Colonic mucosa (tissue), 4 donors: Measurements from ENCODE around the gene CCL24. TPM values are rescaled to one million over a fixed set of nuclear protein-coding genes. Genes with fewer than 3 reads are reported as not detected.
"Not testable (repeated sequence)": the region's sequence is repeated elsewhere in the genome, so short reads cannot be mapped to it uniquely, and the experiment has no call there.

Experiments used
- DNase-seq: peaks from one replicate; pipeline ENCODE4 v3.0.0-alpha.2; 2020
- H3K27ac ChIP-seq: fragments of 200-600 bp; one replicate; pipeline ENCODE4 v1.8.0; 2021
- H3K27me3 ChIP-seq: fragments of 200-600 bp; one replicate; pipeline ENCODE4 v1.8.0; 2021
- H3K36me3 ChIP-seq: fragments of 200-600 bp; one replicate; pipeline ENCODE4 v1.8.0; 2021
- H3K4me1 ChIP-seq: fragments of 200-600 bp; one replicate; pipeline ENCODE4 v1.8.0; 2021; ENCODE audit warnings: mild to moderate bottlenecking
- H3K4me3 ChIP-seq: fragments of 200-600 bp; one replicate; pipeline ENCODE4 v1.8.0; 2021
- H3K9ac ChIP-seq, 2 donors: one replicate each; pipeline ENCODE4 v1.7.0; 2013; ENCODE audit warnings: control low read depth in 2 of 2, low read depth in 2 of 2, low read length in 2 of 2
- H3K9me3 ChIP-seq: fragments of 200-600 bp; one replicate; pipeline ENCODE4 v1.8.0; 2021
- CTCF ChIP-seq: fragments of 200-600 bp; IDR thresholded peaks from one replicate; pipeline ENCODE4 v1.8.0; 2022; ENCODE audit warnings: antibody characterized with exemption, mild to moderate bottlenecking
- intact Hi-C: fragments of 100-400 bp; cut with DNase I; formaldehyde crosslinking; loops from one replicate; pipeline ENCODE4 v1.14.1; 2022
- total RNA-seq, 2 donors: library from RNA; stranded (reverse); fragmentation: NEBNext Ultra II Directional in 1 of 2; extraction: Animal tissue kit (Norgen Biotek cat#: 25700) in 1 of 2; gene quantifications; one replicate each; pipeline ENCODE4 v1.2.1, GENCODE V29; 2021
- donor health status: healthy.
- donor health status: DM: no; HTN: no; CAD: no.
- donor health status: DM: no; HTN: no; CAD: no.

The CCL24 gene
- total RNA-seq, 2 donors from 2014 or later: 15.7 to 18.4 TPM

- Histone ChIP-seq H3K4me3 (no peak overlapping the region), H3K36me3 (no peaks in the 10 kb centered on the region), H3K9ac (no peak overlapping the region), H3K4me1 (no peaks in the 10 kb centered on the region), H3K9me3 (no peaks in the 10 kb centered on the region), H3K27me3 (no peaks in the 10 kb centered on the region), H3K27ac (no peak overlapping the region)
- intact Hi-C loops: no loop called here
- DNase-seq: no peak
- no peak for TF ChIP-seq CTCF
These were observed 36.6 kb upstream of the CCL24 start for GRCh38 chr7:75850235-75850634.

GRCh38 chr7:75849573-75849972 is 36.0 kb upstream of the CCL24 start:
- Histone ChIP-seq H3K36me3 (no peaks in the 10 kb centered on the region), H3K9ac (no peak overlapping the region), H3K27ac (no peak overlapping the region), H3K4me3 (no peak overlapping the region), H3K27me3 (no peaks in the 10 kb centered on the region), H3K9me3 (no peaks in the 10 kb centered on the region), H3K4me1 (no peaks in the 10 kb centered on the region)
- intact Hi-C loops: no loop called here
- no peak for DNase-seq
- TF ChIP-seq CTCF: no peak

- Histone ChIP-seq H3K9ac (no peak overlapping the region), H3K27me3 (no peaks in the 10 kb centered on the region), H3K4me1 (no peaks in the 10 kb centered on the region), H3K4me3 (no peak overlapping the region), H3K36me3 (no peaks in the 10 kb centered on the region), H3K27ac (no peak overlapping the region), H3K9me3 (no peaks in the 10 kb centered on the region)
- DNase-seq: no peak
- TF ChIP-seq CTCF: no peak
- intact Hi-C loops: no loop called here
These were observed 34.1 kb upstream of the CCL24 start for GRCh38 chr7:75847707-75848106.

GRCh38 chr7:75845132-75845531 is 31.5 kb upstream of the CCL24 start:
- H3K9ac ChIP-seq, H3K27ac ChIP-seq, H3K36me3 ChIP-seq, intact Hi-C loops, H3K4me1 ChIP-seq, H3K27me3 ChIP-seq, H3K4me3 ChIP-seq, DNase-seq, H3K9me3 ChIP-seq: not testable (repeated sequence)

- TF ChIP-seq CTCF: no peak
- intact Hi-C loops: no loop called here
These were observed 30.6 kb upstream of the CCL24 start for GRCh38 chr7:75844158-75844557.

GRCh38 chr7:75843613-75844116 is 30.1 kb upstream of the CCL24 start:
- no peak for DNase-seq
- no peak overlapping the region for H3K9ac ChIP-seq
- TF ChIP-seq CTCF: no peak
- no peaks in the 10 kb centered on the region for H3K4me1 ChIP-seq
- H3K4me3 ChIP-seq: no peak overlapping the region
- intact Hi-C loops: no loop called here
- H3K9me3 ChIP-seq: no peaks in the 10 kb centered on the region
- H3K27me3 ChIP-seq: no peaks in the 10 kb centered on the region
- H3K27ac ChIP-seq: no peak overlapping the region
- H3K36me3 ChIP-seq: no peaks in the 10 kb centered on the region

More at GRCh38 chr7:75844158-75844557, 30.6 kb upstream of the CCL24 start:
- no peaks in the 10 kb centered on the region for H3K4me1 ChIP-seq
- H3K36me3 ChIP-seq: no peaks in the 10 kb centered on the region
- no peaks in the 10 kb centered on the region for H3K9me3 ChIP-seq
- no peak overlapping the region for H3K9ac ChIP-seq
- no peak overlapping the region for H3K27ac ChIP-seq
- no peak overlapping the region for H3K4me3 ChIP-seq
- DNase-seq: no peak
- H3K27me3 ChIP-seq: no peaks in the 10 kb centered on the region
